Frontal cortex (tissue), 4 donors: ENCODE results near the gene CCDC137. TPM values are rescaled to one million over a fixed set of nuclear protein-coding genes. Genes with fewer than 3 reads are reported as not detected.
A peak's percentile ranks its signal among the peaks of the same experiment; 100 is the strongest.

ENCODE experiments used
- DNase-seq, 2 donors: peaks; one replicate each; pipeline ENCODE4 v3.0.0; 2012; ENCODE audit warnings: low spot score in 2 of 2
- FAIRE-seq: peaks from 2 replicates; lab custom pipeline; 2012; peaks lifted over from hg19 to GRCh38; lab: Jason Lieb, UNC
- total RNA-seq: library from RNA; depleted of rRNA; stranded (reverse); fragments of >200 nt; gene quantifications from one replicate; pipeline ENCODE4 v1.2.3, GENCODE V29; 2014
- donor health status: control.
- donor health status: control.
- donor health status: control.

The CCDC137 gene
- total RNA-seq, 1 donor from 2014 or later, result 6.1 TPM

- DNase-seq (peak in 1 of 2 donors; percentile 64), FAIRE-seq (no peak)
Observed at GRCh38 chr17:81712468-81713003, 46.0 kb downstream of the CCDC137 start.

GRCh38 chr17:81713004-81713555 lies 46.5 kb downstream of the CCDC137 start:
- FAIRE-seq (no peak), DNase-seq (no peak)

- FAIRE-seq, result no peak
- DNase-seq, result no peak
Observed at GRCh38 chr17:81713556-81714411, 47.2 kb downstream of the CCDC137 start.

- no peak for FAIRE-seq
Observed at GRCh38 chr17:81714412-81715106, 48.0 kb downstream of the CCDC137 start.

GRCh38 chr17:81715107-81715871 lies 48.8 kb downstream of the CCDC137 start:
- no peak for DNase-seq
- FAIRE-seq, result no peak

More at GRCh38 chr17:81714412-81715106, 48.0 kb downstream of the CCDC137 start:
- no peak for DNase-seq

- no peak for DNase-seq
- FAIRE-seq, result no peak
Observed at GRCh38 chr17:81715872-81716673, 49.5 kb downstream of the CCDC137 start.

GRCh38 chr17:81716674-81716996 lies 50.1 kb downstream of the CCDC137 start:
- DNase-seq (no peak), FAIRE-seq (no peak)

GRCh38 chr17:81717049-81717765 lies 50.7 kb downstream of the CCDC137 start:
- no peak for FAIRE-seq

GRCh38 chr17:81717766-81718089 lies 51.2 kb downstream of the CCDC137 start:
- FAIRE-seq (no peak), DNase-seq (no peak)

More at GRCh38 chr17:81717049-81717765, 50.7 kb downstream of the CCDC137 start:
- no peak for DNase-seq

- no peak for DNase-seq
- no peak for FAIRE-seq
Observed at GRCh38 chr17:81719410-81720266, 53.1 kb downstream of the CCDC137 start.

GRCh38 chr17:81720267-81721071 lies 53.9 kb downstream of the CCDC137 start:
- no peak for FAIRE-seq
- no peak for DNase-seq

GRCh38 chr17:81722184-81723120 lies 55.9 kb downstream of the CCDC137 start:
- FAIRE-seq, result no peak
- DNase-seq, result no peak
